T-helper 9 cell (primary cell): ENCODE results near the gene OTUB2.

Experiments
- DNase-seq: peaks from one replicate; pipeline ENCODE4 v3.0.0-alpha.2; 2020

OTUB2 gene

GRCh38 chr14:94043111-94043755 is 17.1 kb downstream of the OTUB2 start:
- DNase-seq, result no peak

- no peak for DNase-seq
These were observed 17.8 kb downstream of the OTUB2 start for GRCh38 chr14:94043756-94044475.

GRCh38 chr14:94044476-94045091 is 18.4 kb downstream of the OTUB2 start:
- DNase-seq, result no peak

GRCh38 chr14:94045101-94045500 is 19.0 kb downstream of the OTUB2 start:
- no peak for DNase-seq

- DNase-seq, result no peak
These were observed 19.6 kb downstream of the OTUB2 start for GRCh38 chr14:94045563-94046345.

GRCh38 chr14:94046696-94047250 is 20.6 kb downstream of the OTUB2 start:
- DNase-seq, result no peak

- DNase-seq, result no peak
These were observed 21.4 kb downstream of the OTUB2 start for GRCh38 chr14:94047581-94047980.

GRCh38 chr14:94048691-94049624 is 22.8 kb downstream of the OTUB2 start:
- DNase-seq, result no peak

GRCh38 chr14:94049625-94050023 is 23.5 kb downstream of the OTUB2 start:
- no peak for DNase-seq

GRCh38 chr14:94050231-94050880 is 24.2 kb downstream of the OTUB2 start:
- DNase-seq, result no peak

GRCh38 chr14:94051115-94051514 is 25.0 kb downstream of the OTUB2 start:
- no peak for DNase-seq

GRCh38 chr14:94051779-94052178 is 25.6 kb downstream of the OTUB2 start:
- DNase-seq, result no peak

- no peak for DNase-seq
These were observed 26.1 kb downstream of the OTUB2 start for GRCh38 chr14:94052199-94052598.

GRCh38 chr14:94052662-94053061 is 26.5 kb downstream of the OTUB2 start:
- no peak for DNase-seq

- DNase-seq, result no peak
These were observed 28.3 kb downstream of the OTUB2 start for GRCh38 chr14:94054401-94054800.

GRCh38 chr14:94054936-94055335 is 28.8 kb downstream of the OTUB2 start:
- no peak for DNase-seq

GRCh38 chr14:94056579-94057308 is 30.6 kb downstream of the OTUB2 start:
- no peak for DNase-seq

- DNase-seq, result no peak
These were observed 32.1 kb downstream of the OTUB2 start for GRCh38 chr14:94058128-94058673.

- no peak for DNase-seq
These were observed 32.6 kb downstream of the OTUB2 start for GRCh38 chr14:94058674-94059138.

GRCh38 chr14:94059998-94060397 is 33.9 kb downstream of the OTUB2 start:
- no peak for DNase-seq
